Brain microvascular endothelial cell (primary cell): ENCODE data around the gene TMEM108.

ENCODE experiments used
- DNase-seq: peaks from one replicate; pipeline ENCODE4 v3.0.0-alpha.2; 2020
- H3K27ac ChIP-seq: fragments of 250-450 bp; sonication (Bioruptor Pico); 2 replicates; pipeline ENCODE4 v1.5.1; 2020; ENCODE audit warnings: mild to moderate bottlenecking, moderate library complexity
- H3K27me3 ChIP-seq: fragments of 250-450 bp; sonication (Bioruptor Pico); replicated peaks from 2 replicates; pipeline ENCODE4 v1.5.1; 2020; ENCODE audit warnings: mild to moderate bottlenecking
- H3K36me3 ChIP-seq: fragments of 250-450 bp; sonication (Bioruptor Pico); replicated peaks from 2 replicates; pipeline ENCODE4 v1.5.1; 2020; ENCODE audit warnings: mild to moderate bottlenecking
- H3K4me3 ChIP-seq: 2 replicates; pipeline ENCODE4 v1.5.1; 2011; ENCODE audit warnings: low read depth, mild to moderate bottlenecking, control low read depth, low read length, moderate library complexity
- CTCF ChIP-seq: IDR thresholded peaks from 2 replicates; pipeline ENCODE4 v1.5.1; 2011; ENCODE audit warnings: low read depth, mild to moderate bottlenecking, moderate library complexity, low read length, control low read depth, inconsistent platforms; ENCODE audit errors: missing control alignments
- in situ Hi-C: cut with HindIII; loops from 2 replicates; pipeline ENCODE4 v1.10.0; 2017; ENCODE audit warnings: low sequenced_read_pairs, low pct_ligation_motif_present

TMEM108 gene

GRCh38 chr3:133092681-133093080 is 54.5 kb downstream of the TMEM108 start:
- H3K27ac ChIP-seq = no peak overlapping the region
- in situ Hi-C loops = no loop called here
- DNase-seq = no peak
- H3K4me3 ChIP-seq = no peak overlapping the region
- no peaks in the 10 kb centered on the region for H3K36me3 ChIP-seq
- no peaks in the 10 kb centered on the region for H3K27me3 ChIP-seq
- no peak for TF ChIP-seq CTCF

GRCh38 chr3:133093366-133093765 is 55.2 kb downstream of the TMEM108 start:
- Histone ChIP-seq H3K36me3 (no peaks in the 10 kb centered on the region), H3K27ac (no peak overlapping the region), H3K4me3 (no peak overlapping the region), H3K27me3 (no peaks in the 10 kb centered on the region)
- no peak for DNase-seq
- no peak for TF ChIP-seq CTCF
- in situ Hi-C loops = no loop called here

- Histone ChIP-seq H3K4me3 (no peak overlapping the region), H3K27ac (no peak overlapping the region), H3K36me3 (no peaks in the 10 kb centered on the region), H3K27me3 (no peaks in the 10 kb centered on the region)
- in situ Hi-C loops = no loop called here
- DNase-seq = peak; percentile 31
- TF ChIP-seq CTCF = no peak
Measured at GRCh38 chr3:133096900-133097613, 58.9 kb downstream of the TMEM108 start.

- no peaks in the 10 kb centered on the region for H3K27me3 ChIP-seq
- in situ Hi-C loops = no loop called here
- no peak for TF ChIP-seq CTCF
- no peak overlapping the region for H3K4me3 ChIP-seq
- H3K36me3 ChIP-seq = no peaks in the 10 kb centered on the region
- H3K27ac ChIP-seq = no peak overlapping the region
- DNase-seq = no peak
Measured at GRCh38 chr3:133103706-133104105, 65.5 kb downstream of the TMEM108 start.

GRCh38 chr3:133106169-133106568 is 68.0 kb downstream of the TMEM108 start:
- DNase-seq = no peak
- TF ChIP-seq CTCF = no peak
- no peak overlapping the region for H3K4me3 ChIP-seq
- H3K36me3 ChIP-seq = no peaks in the 10 kb centered on the region
- H3K27ac ChIP-seq = no peak overlapping the region
- in situ Hi-C loops = no loop called here
- no peaks in the 10 kb centered on the region for H3K27me3 ChIP-seq

- peak; percentile 11 for DNase-seq
Measured at GRCh38 chr3:133112666-133113065, 74.5 kb downstream of the TMEM108 start.

More at GRCh38 chr3:133112666-133113065, 74.5 kb downstream of the TMEM108 start:
- Histone ChIP-seq H3K36me3 (no peaks in the 10 kb centered on the region), H3K4me3 (no peak overlapping the region), H3K27ac (peak overlapping the region; percentile 25), H3K27me3 (no peaks in the 10 kb centered on the region)
- in situ Hi-C loops = no loop called here
- TF ChIP-seq CTCF = no peak
